Progenitor cell of endocrine pancreas (in vitro differentiated cells): ENCODE measurements around the gene EIF2B1. TPM values are rescaled to one million over a fixed set of nuclear protein-coding genes. Genes with fewer than 3 reads are reported as not detected.
A peak's percentile ranks its signal among the peaks of the same experiment; 100 is the strongest.

Experiments used
- DNase-seq: peaks from one replicate; pipeline ENCODE4 v3.0.0; 2021; ENCODE audit warnings: low spot score; ENCODE audit not compliant: unreplicated experiment
- H3K27ac Mint-ChIP-seq: 2 replicates; pipeline ENCODE4 v1.8.0; 2021; ENCODE audit warnings: mild to moderate bottlenecking, moderate library complexity, mixed read lengths
- H3K27me3 Mint-ChIP-seq: 2 replicates; pipeline ENCODE4 v1.8.0; 2021; ENCODE audit warnings: mixed read lengths
- H3K36me3 Mint-ChIP-seq: 2 replicates; pipeline ENCODE4 v1.8.0; 2022; ENCODE audit warnings: mixed read lengths; ENCODE audit not compliant: insufficient read depth
- H3K4me1 Mint-ChIP-seq: 2 replicates; pipeline ENCODE4 v1.8.0; 2021; ENCODE audit warnings: low read depth, mixed read lengths
- H3K4me3 Mint-ChIP-seq: 2 replicates; pipeline ENCODE4 v1.8.0; 2021; ENCODE audit warnings: low read depth, mild to moderate bottlenecking, moderate library complexity, mixed read lengths
- H3K9me3 Mint-ChIP-seq: 2 replicates; pipeline ENCODE4 v1.8.0; 2021; ENCODE audit warnings: low read depth, mixed read lengths
- CTCF ChIP-seq: fragments of 200-600 bp; sonication (generic); IDR thresholded peaks from one replicate; pipeline ENCODE4 v1.5.0; 2021; ENCODE audit warnings: antibody characterized with exemption, mild to moderate bottlenecking; ENCODE audit not compliant: unreplicated experiment
- total RNA-seq: library from RNA; stranded (reverse); gene quantifications from 2 replicates; pipeline ENCODE4 v1.2.1, GENCODE V29; 2021

The EIF2B1 gene
- total RNA-seq, 1 donor from 2014 or later = 46.8 TPM

- H3K36me3 Mint-ChIP-seq = peaks cover 4% of the 10 kb centered on the region
- H3K27me3 Mint-ChIP-seq = no peaks in the 10 kb centered on the region
- no peak for TF ChIP-seq CTCF
Observed at GRCh38 chr12:123602651-123603195, 30.8 kb downstream of the EIF2B1 start.

GRCh38 chr12:123601602-123602489 is 31.6 kb downstream of the EIF2B1 start, which contains the start of gene DDX55:
Gene DDX55, plus strand, starts transcription at chr12:123602099. Its CDS starts 50 bp downstream, at chr12:123602149.
- H3K27ac Mint-ChIP-seq = peak within 1 kb of the TSS; percentile 97
- peak within 1 kb of the TSS; percentile 97 for H3K4me3 Mint-ChIP-seq
- peak; percentile 58 for TF ChIP-seq CTCF
- peak; percentile 66 for DNase-seq
- no peaks in the 10 kb centered on the region for H3K9me3 Mint-ChIP-seq
- H3K36me3 Mint-ChIP-seq = peaks cover 5% of the 10 kb centered on the region
- peaks cover 11% of the 10 kb centered on the region for H3K4me1 Mint-ChIP-seq
- H3K27me3 Mint-ChIP-seq = no peaks in the 10 kb centered on the region

More at GRCh38 chr12:123602651-123603195, 30.8 kb downstream of the EIF2B1 start:
- DNase-seq = no peak
- peaks cover 11% of the 10 kb centered on the region for H3K4me1 Mint-ChIP-seq
- H3K9me3 Mint-ChIP-seq = no peaks in the 10 kb centered on the region
- peak overlapping the region; percentile 43 for H3K27ac Mint-ChIP-seq
- peak overlapping the region; percentile 97 for H3K4me3 Mint-ChIP-seq

DNA sequence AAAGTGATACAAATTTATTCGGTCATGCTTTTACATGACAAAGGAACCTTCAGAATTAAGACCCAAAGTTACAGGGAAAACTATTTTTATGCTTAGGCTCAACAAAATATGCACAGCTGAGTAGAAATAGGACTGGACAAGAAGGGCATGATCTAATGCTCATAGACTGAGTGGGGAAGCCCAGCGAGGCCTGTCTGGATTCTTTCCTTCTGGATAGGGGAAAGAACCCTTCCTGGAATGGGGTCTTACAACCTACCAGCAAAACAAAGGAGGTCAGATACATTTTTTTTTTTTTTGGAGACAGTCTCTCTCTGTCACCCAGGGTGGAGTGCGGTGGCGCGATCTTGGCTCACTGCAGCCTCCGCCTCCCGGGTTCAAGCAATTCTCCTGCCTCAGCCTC is 33.8 kb downstream of the EIF2B1 start:
- no peak for DNase-seq
- TF ChIP-seq CTCF = no peak
- H3K27ac Mint-ChIP-seq = no peak overlapping the region
- peaks cover 12% of the 10 kb centered on the region for H3K36me3 Mint-ChIP-seq
- peak overlapping the region; percentile 16 for H3K4me3 Mint-ChIP-seq
- peaks cover 11% of the 10 kb centered on the region for H3K4me1 Mint-ChIP-seq
- H3K9me3 Mint-ChIP-seq = no peaks in the 10 kb centered on the region
- H3K27me3 Mint-ChIP-seq = no peaks in the 10 kb centered on the region

DNA sequence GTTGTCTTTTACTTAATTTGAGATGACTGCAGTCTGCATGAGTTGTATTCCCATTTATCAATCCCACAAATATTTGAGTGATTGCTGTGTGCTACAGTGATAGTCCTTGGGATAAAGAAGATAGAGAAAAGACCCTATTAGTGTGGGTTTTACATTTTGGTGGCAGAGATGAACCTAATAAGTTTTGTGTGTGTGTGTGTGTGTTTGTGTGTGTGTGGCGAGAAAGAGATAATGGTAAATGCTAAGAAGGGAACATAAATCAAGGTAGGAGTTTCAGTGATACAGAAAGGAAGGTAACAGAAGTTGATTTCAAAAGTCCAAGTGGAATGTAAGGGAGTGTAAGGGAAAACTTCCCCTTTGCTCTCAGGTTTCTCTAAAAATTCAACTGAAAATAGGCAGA is 34.2 kb downstream of the EIF2B1 start:
- Mint-ChIP-seq H3K27me3 (no peaks in the 10 kb centered on the region), H3K36me3 (peaks cover 12% of the 10 kb centered on the region)
- TF ChIP-seq CTCF = no peak

DNA sequence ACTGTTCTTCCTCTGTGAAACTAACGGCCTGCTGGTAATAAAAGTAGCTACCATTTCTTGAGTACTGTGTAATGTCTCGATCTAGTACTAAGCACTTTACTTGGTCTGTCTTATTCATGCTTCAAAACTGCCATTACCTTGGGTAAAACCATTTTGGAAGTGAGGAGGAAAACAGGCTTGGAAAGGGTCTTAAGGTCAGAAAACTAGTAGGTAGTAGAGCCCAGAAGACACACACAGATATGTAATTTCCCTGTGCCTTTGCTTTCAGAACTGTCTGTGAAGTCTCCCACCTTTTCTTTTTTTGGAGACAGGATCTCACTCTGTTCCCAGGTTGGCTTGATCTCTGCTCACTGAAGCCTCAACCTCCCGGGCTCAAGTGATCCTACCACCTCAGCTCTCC is 35.0 kb downstream of the EIF2B1 start:
- Mint-ChIP-seq H3K27ac (no peak overlapping the region), H3K4me1 (peaks cover 11% of the 10 kb centered on the region), H3K36me3 (peaks cover 12% of the 10 kb centered on the region), H3K4me3 (no peak overlapping the region), H3K27me3 (no peaks in the 10 kb centered on the region), H3K9me3 (no peaks in the 10 kb centered on the region)
- no peak for TF ChIP-seq CTCF
- DNase-seq = no peak

More for the DNA sequence above, 34.2 kb downstream of the EIF2B1 start:
- DNase-seq = no peak
- peaks cover 11% of the 10 kb centered on the region for H3K4me1 Mint-ChIP-seq
- peak overlapping the region; percentile 14 for H3K4me3 Mint-ChIP-seq
- H3K9me3 Mint-ChIP-seq = no peaks in the 10 kb centered on the region
- H3K27ac Mint-ChIP-seq = peak overlapping the region; percentile 26
